Right forelimb (tissue), 1 donor: ENCODE data around the gene NR6A1.

Experiments
- DNase-seq: peaks from one replicate; pipeline ENCODE4 v3.0.0-alpha.2; 2018

NR6A1 gene

GRCh38 chr9:124795881-124796431, 24.8 kb upstream of the NR6A1 start:
- no peak for DNase-seq

DNA sequence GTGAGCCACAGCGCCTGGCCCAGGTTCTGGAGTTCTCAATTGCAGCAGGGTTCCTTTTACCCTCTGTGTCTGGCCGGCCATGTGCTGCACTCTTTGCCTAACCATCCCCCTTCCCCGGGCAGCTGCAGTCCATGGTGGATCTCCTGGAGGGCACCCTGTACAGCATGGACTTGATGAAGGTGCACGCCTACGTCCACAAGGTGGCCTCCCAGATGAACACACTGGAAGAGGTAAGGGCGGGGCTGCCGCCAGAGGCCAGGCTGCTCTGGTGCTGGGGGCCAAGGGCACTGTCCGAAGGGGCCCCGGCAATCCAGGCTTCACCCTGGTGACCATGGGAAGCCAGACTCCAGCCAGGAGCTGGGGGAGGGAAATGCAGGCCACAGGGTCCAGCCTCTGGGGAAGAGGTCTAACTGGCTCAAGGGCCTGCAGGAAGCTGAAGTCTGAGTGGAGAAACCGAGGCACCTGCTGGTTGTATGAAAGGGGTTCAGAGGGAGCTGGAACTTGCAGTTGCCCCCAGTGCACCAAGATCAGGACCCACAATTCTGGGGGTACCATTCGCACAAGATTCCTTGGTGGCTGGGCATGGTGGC, 23.9 kb upstream of the NR6A1 start:
- no peak for DNase-seq

DNA sequence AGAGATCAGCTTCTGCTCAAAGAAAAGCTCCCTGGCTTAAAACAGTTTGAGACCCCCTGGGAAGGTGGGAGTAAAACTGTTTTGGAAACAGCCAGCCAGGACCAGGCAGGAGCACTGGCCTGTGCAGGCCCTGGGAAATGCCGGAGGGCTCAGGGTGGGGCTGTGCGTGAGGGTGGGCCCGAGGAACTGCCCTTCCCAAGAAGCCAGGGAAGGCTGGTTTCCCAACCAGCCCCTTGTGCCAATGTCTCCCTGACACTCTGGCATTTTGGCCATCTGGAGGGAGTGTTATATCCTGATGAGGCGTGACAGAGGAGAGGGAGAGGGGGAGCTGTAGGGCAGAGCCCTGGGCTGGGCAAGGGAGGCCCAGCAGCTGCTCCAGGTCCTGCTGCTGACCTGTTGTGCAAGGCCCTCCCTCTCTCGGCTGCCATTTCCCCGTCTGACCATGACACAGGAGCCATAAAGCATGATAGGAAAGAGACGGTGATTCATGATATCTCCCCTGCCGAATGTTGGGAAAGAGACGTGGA, 22.0 kb upstream of the NR6A1 start:
- DNase-seq = no peak

DNA sequence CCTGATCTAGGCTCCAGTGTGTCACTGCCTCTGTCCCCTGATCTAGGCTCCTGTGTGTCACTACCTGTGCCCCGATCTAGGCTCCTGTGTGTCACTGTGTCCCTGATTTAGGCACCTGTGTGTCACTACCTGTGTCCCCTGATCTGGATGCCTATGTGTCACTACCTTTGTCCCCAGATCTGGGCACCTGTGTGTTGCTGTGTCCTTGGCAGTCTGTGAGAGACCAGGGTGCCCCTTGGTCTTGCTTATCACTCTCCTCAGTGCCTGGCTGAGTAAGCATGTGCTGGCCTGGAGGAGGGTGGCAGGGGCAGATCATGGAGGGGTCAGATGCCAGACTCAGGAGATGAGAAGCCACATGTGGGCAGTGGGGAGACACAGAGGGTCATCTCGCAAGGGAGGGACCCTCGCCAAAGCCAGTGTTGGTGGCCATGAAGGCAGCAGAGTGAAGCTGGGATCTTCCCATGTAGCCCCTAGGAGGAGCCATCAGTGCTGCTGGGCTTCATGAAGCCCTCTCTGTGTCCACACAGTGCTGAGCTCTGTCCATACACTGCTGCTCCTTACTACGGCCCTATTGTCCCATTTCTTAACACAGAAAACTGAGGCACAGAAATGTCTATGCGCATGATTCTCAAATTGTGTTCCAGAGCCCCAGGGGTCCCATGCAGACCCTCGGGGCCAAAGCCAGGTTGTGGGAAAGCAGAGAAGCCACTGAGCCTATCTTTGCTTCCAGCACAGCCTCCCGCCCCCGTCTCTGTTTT, 21.3 kb upstream of the NR6A1 start:
- DNase-seq = no peak

DNA sequence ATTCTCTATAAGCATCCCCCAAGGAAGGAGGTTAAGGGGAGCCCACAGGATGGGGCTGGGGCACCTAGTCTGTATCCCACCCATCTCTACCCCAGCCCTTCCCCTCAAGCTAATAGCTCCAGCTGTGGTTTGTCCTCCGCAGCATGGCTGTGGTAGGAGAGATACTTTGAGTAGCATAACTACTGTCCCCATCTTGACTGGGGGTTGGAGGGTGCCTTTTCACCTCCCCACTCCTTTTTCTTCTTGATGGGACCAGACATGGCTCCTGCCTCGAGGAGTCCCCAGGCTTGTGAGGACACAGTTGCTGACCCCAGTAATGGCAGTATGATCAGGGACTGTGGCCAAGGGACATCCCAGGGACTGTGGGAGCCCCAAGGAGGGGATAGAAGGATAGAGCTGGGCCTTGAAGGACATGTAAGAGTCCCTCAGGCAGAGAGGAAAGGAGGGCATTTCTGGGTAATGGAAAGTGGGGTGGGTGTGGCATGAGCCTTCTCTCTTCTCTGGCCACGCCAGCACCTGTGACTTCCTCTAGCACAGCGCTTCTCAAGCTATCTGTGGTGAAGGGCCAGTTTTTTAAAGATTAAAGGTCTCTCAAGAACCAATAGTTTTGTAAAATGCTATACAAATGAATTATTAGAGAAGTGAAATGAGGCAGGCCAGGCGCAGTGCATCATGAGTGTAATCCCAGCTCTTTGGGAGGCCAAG, 19.8 kb upstream of the NR6A1 start:
- peak; percentile 17 for DNase-seq

- peak; percentile 4 for DNase-seq
Observed at GRCh38 chr9:124790301-124790700, 19.2 kb upstream of the NR6A1 start.

- peak; percentile 36 for DNase-seq
Observed at GRCh38 chr9:124789531-124789930, 18.4 kb upstream of the NR6A1 start.

GRCh38 chr9:124788542-124789217, 17.6 kb upstream of the NR6A1 start:
- DNase-seq = peak; percentile 22

GRCh38 chr9:124786881-124787573, 15.9 kb upstream of the NR6A1 start:
- peak; percentile 37 for DNase-seq

DNA sequence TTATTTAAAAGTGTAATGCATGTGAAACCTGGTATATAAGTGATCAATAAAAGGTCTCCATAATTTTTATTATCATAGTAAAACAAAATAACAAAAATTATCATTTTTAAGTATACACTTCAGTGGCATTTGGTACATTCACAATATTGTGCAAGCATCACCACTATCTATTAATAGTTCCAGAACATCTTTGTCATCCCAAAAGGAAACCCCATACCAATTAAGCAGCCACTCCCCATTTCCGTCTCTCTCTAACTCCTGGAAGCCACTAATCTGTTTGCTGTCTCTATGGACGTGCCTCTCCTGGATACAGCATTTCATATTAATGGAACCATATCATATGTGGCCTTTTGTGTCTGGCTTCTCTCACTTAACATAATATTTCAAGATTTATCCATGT, 13.4 kb upstream of the NR6A1 start:
- DNase-seq = no peak

- DNase-seq = peak; percentile 17
Observed at GRCh38 chr9:124783830-124784229, 12.7 kb upstream of the NR6A1 start.

DNA sequence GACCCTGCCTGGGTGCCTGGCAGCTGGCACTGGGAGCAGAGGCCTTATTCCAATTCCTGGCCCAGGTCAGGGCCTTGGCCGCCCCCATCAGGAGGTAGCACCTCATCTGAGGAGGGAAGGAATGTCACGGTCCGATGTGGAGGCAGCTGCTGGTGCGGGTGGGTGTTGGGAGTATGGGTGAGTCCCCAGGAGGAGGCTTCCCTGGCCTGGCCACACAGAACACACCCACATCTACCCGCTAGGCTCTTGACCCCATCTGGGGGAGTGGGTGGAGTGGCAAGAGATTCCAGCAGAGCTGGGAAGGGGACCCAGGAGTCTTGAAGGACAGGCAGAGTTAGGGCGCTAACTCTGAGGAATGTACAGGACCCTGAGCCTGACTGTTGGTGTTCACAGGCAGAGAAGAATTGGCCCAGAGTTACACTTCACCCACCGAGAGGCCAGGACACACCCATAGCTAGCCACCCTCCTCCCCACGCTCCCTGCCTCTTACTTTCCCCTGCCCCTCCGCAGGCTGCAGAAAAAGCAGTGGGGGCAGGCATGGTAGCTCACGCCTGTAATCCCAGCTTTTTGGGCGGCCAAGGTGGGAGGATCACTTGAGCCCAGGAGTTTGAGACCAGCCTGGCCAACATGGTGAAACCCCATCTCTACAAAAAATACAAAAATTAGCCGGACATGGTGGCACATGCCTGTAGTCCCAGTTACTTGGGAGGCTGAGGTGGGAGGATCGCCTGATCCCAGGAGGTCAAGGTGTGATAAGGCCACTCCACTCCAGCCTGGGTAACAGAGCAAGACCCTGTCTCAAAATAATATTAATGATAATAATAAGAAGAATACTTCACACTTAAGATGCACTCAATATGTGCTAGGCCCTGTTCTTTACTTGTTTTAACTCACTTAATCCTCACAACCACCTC, 11.8 kb upstream of the NR6A1 start:
- DNase-seq = no peak

DNA sequence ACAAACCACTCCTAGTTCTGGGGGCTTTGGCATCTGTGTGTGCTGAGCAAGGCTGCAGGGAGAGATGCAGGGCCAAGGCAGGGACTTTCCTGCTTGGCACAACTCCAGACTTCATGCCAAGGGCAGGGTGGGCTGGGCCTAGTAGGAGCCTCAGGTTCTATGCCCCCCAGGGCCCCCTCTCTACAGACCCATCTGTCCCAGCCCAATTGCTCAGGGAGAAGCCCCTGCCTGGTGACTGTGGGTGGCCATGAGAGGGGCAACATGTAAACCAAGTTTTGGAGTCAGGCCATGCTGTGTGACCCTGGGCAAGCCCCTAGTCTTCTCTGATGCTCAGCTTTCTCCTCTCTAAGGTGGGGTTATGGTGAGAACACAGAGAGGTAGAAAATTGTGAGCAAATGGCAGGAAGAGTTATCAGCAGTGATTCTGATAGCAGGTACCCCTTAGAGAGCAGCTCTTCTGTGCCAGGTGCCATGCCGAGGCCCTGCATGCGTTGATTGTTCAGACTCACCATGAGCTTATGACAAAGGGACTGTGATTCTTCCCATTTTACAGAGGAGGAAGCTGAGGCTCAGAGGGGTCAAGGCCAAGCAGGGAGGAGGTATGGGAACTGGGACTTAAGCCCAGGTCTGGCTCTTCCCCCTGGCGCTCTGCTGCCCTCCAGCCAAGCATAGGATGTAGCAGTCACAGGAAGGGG, 11.0 kb upstream of the NR6A1 start:
- DNase-seq = peak; percentile 43

DNA sequence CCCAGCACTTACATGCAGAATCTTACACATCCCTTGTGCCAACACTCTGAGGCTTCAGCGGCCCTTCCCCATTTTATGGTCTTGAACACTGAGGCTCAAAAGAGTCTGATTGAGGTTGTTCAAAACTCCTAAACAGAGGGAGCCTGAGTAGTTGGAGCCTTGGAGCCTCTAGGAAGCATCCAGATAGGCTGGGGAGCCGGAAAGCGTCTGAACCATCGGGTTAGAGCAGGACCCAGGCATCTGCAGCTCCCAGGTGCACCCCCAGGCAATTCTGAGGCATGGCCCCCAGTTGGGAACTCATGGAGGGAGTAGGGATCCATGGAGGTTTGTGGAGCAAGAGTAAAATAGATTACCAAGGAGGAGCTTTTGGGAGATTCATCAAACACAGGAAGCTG, 9.6 kb upstream of the NR6A1 start:
- peak; percentile 42 for DNase-seq

DNA sequence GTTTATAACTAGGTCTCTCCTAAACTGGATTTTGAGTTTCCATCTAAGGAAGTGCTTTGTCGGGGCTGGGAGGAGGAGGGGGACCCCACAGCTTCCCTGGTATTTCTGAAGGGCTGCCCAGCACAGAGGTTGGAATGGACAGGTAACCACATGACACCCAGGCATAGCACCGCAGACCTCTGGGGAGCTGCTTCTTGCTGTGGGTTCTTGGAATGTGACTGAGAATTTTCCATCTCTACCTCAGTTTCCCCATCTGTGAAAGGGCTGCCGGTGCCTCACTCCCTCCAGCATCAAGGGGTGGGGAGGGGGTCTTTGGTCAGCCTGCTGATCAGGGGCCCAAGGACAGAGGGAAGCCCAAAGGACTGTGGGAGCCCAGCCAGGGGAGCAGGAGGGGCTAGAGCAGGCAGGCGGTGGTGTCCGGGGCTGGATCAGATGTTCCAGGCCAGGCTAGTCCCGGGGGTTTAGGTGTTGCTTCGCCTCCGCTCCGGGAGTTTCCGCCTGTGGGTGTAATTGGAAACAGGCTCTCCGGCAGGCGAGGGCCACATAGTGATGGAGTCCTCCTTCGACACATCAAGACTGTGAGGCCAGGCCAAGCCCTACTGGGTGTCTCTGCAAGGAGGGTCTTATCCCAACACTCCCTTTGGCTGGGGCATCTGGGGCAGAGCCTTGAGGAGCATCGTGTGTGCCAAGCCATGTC, 9.1 kb upstream of the NR6A1 start:
- DNase-seq = peak; percentile 46

- DNase-seq = peak; percentile 73
Observed at GRCh38 chr9:124779368-124780059, 8.4 kb upstream of the NR6A1 start.

DNA sequence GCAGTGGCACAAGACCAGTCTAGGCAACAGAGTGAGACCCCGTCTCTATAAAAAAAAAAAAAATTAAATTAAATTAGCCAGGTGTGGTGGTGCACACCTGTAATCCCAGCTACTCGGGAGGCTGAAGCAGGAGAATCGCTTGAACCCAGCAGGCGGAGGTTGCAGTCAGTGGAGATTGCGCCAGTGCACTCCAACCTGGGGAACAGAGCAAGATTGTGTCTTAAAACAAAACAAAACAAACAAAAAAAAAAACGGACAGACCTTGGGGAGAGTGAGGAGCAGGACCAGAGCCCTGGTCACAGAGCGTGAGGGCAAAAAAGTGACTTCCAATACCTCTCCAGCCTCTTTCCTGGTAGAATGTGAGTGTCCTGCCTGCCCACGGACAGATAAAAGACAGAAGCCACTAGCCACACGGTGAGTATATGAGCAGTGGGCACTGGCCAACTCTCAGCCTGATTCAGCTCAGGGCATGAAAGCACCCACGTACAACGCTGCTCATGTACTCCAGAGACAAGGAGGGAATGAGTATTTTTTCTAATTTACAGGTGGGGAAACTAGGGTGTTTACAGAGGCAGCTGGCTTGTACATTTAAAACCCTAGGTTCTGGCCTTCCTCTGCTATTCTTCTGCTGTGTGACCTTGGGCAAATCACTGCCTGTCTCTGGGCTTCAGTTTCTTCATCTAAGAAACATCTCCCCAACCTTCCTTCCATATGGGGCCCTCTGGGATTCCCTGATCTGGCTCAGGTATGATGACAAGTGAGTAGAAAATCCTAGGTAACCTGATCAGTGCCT, 7.7 kb upstream of the NR6A1 start:
- DNase-seq = peak; percentile 38

GRCh38 chr9:124776954-124777648, 6.0 kb upstream of the NR6A1 start, which contains the start of gene OLFML2A:
TSS of gene OLFML2A (plus strand) at chr9:124777133. CDS start at chr9:124777271, 138 bp downstream.
- peak; percentile 72 for DNase-seq
